HuH-7.5 (cell line): ENCODE results near the gene PDIA6.
"Not testable (repeated sequence)": the region's sequence is repeated elsewhere in the genome, so short reads cannot be mapped to it uniquely, and the experiment has no call there.

Experiments used
- DNase-seq: peaks from one replicate; pipeline ENCODE4 v3.0.0; 2011; ENCODE audit warnings: low spot score

Gene PDIA6

GRCh38 chr2:10780821-10781220 lies 31.8 kb downstream of the PDIA6 start:
- not testable (repeated sequence) for DNase-seq

GRCh38 chr2:10780491-10780820 lies 32.1 kb downstream of the PDIA6 start:
- no peak for DNase-seq

- DNase-seq, result no peak
Observed at GRCh38 chr2:10779776-10780490, 32.7 kb downstream of the PDIA6 start.

GRCh38 chr2:10778724-10779115 lies 33.9 kb downstream of the PDIA6 start:
- no peak for DNase-seq

- DNase-seq, result no peak
Observed at GRCh38 chr2:10777842-10778723, 34.5 kb downstream of the PDIA6 start.

GRCh38 chr2:10777111-10777841 lies 35.3 kb downstream of the PDIA6 start:
- DNase-seq, result no peak

GRCh38 chr2:10776231-10776977 lies 36.2 kb downstream of the PDIA6 start:
- no peak for DNase-seq

- DNase-seq, result no peak
Observed at GRCh38 chr2:10775831-10776230, 36.8 kb downstream of the PDIA6 start.

GRCh38 chr2:10775021-10775780 lies 37.4 kb downstream of the PDIA6 start:
- no peak for DNase-seq

- no peak for DNase-seq
Observed at GRCh38 chr2:10774394-10774793, 38.2 kb downstream of the PDIA6 start.

GRCh38 chr2:10773821-10774341 lies 38.7 kb downstream of the PDIA6 start:
- no peak for DNase-seq

- DNase-seq, result no peak
Observed at GRCh38 chr2:10772868-10773215, 39.7 kb downstream of the PDIA6 start.

- DNase-seq, result no peak
Observed at GRCh38 chr2:10772201-10772867, 40.3 kb downstream of the PDIA6 start.

- DNase-seq, result no peak
Observed at GRCh38 chr2:10771786-10772185, 40.8 kb downstream of the PDIA6 start.

- DNase-seq, result no peak
Observed at GRCh38 chr2:10770956-10771750, 41.4 kb downstream of the PDIA6 start.

GRCh38 chr2:10768063-10768507 lies 44.5 kb downstream of the PDIA6 start:
- no peak for DNase-seq

- DNase-seq, result no peak
Observed at GRCh38 chr2:10765914-10766313, 46.7 kb downstream of the PDIA6 start.

- DNase-seq, result no peak
Observed at GRCh38 chr2:10765461-10765860, 47.1 kb downstream of the PDIA6 start.

- no peak for DNase-seq
Observed at GRCh38 chr2:10764896-10765295, 47.7 kb downstream of the PDIA6 start.
